Measurements from ENCODE around the gene HSPA1A.

Gene HSPA1A

DNA sequence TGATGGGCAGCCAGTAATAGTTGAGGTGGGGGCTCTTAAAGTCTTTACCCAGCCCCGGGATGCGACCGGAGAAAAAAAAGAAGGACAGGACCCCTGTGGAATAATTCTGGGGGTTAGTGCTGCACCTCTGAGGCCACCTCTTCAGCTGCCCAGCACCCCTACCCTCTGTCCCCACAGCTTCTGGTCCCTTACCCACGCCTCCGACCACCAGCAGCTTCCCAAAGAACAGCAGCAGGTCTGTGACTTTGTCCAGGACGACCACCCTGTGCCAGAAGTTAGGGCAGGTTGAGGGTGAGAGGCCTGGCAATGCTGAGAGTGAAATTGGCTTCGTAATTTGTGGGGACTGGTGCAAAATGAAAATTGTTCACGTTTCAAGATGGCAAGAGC is 49.5 kb downstream of the HSPA1A start:
- H3K27ac ChIP-seq (ENCODE audit: extremely low read depth, low read depth, low read length), result no peak overlapping the region
- peaks cover 2% of the 10 kb centered on the region; the same call in 1 of the 2 replicates for H3K4me1 ChIP-seq (ENCODE audit: control insufficient read depth, insufficient read depth, low read length)
- peaks cover 0 to 16% of the 10 kb centered on the region in 2 experiments; a peak in 1 of 3 replicates for H3K36me3 ChIP-seq (ENCODE audit: control insufficient read depth in 2 of 2, insufficient read depth in 1 of 2, low read length in 2 of 2)
- H3K9me3 ChIP-seq (ENCODE audit: control insufficient read depth, insufficient read depth, low read depth, low read length), result no peaks in the 10 kb centered on the region
- ChIA-PET POLR2A (interaction anchor here (2.9 to 5.0 kb wide), 2 partner anchors 25 to 38 kb away, joined by 92 to 125 read pairs; partner anchors contain the start of gene HSPA1B), CTCF (interaction anchor here (1.0 to 7.0 kb wide), 4 partner anchors 25 to 174 kb away, joined by 3 to 53 read pairs (median 3); no protein-coding TSS in a partner anchor)
- no peak overlapping the region for H3K4me3 ChIP-seq (ENCODE audit: low read depth, low read length)
- TF ChIP-seq ZNF16 (tag by site-specific recombination; IDR thresholded peaks at IDR 0.05; ENCODE audit: low read depth) (no peak), HOXD13 (CRISPR knock-in tag; IDR thresholded peaks at IDR 0.05; ENCODE audit: borderline replicate concordance) (no peak), YY2 (tag by site-specific recombination; IDR thresholded peaks at IDR 0.05) (no peak)
- TF ChIP-seq, protein P1, sequence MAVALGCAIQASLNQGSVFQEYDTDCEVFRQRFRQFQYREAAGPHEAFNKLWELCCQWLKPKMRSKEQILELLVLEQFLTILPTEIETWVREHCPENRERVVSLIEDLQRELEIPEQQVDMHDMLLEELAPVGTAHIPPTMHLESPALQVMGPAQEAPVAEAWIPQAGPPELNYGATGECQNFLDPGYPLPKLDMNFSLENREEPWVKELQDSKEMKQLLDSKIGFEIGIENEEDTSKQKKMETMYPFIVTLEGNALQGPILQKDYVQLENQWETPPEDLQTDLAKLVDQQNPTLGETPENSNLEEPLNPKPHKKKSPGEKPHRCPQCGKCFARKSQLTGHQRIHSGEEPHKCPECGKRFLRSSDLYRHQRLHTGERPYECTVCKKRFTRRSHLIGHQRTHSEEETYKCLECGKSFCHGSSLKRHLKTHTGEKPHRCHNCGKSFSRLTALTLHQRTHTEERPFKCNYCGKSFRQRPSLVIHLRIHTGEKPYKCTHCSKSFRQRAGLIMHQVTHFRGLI (tag by site-specific recombination; IDR thresholded peaks at IDR 0.05), result no peak
- TF ChIP-seq, protein P2, sequence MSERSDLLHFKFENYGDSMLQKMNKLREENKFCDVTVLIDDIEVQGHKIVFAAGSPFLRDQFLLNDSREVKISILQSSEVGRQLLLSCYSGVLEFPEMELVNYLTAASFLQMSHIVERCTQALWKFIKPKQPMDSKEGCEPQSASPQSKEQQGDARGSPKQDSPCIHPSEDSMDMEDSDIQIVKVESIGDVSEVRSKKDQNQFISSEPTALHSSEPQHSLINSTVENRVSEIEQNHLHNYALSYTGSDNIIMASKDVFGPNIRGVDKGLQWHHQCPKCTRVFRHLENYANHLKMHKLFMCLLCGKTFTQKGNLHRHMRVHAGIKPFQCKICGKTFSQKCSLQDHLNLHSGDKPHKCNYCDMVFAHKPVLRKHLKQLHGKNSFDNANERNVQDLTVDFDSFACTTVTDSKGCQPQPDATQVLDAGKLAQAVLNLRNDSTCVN (tag by site-specific recombination; optimal IDR thresholded peaks at IDR 0.05), result no peak
- TF ChIP-seq, protein P3, sequence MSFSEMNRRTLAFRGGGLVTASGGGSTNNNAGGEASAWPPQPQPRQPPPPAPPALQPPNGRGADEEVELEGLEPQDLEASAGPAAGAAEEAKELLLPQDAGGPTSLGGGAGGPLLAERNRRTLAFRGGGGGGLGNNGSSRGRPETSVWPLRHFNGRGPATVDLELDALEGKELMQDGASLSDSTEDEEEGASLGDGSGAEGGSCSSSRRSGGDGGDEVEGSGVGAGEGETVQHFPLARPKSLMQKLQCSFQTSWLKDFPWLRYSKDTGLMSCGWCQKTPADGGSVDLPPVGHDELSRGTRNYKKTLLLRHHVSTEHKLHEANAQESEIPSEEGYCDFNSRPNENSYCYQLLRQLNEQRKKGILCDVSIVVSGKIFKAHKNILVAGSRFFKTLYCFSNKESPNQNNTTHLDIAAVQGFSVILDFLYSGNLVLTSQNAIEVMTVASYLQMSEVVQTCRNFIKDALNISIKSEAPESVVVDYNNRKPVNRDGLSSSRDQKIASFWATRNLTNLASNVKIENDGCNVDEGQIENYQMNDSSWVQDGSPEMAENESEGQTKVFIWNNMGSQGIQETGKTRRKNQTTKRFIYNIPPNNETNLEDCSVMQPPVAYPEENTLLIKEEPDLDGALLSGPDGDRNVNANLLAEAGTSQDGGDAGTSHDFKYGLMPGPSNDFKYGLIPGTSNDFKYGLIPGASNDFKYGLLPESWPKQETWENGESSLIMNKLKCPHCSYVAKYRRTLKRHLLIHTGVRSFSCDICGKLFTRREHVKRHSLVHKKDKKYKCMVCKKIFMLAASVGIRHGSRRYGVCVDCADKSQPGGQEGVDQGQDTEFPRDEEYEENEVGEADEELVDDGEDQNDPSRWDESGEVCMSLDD (tag by site-specific recombination; IDR thresholded peaks at IDR 0.05), result no peak

DNA sequence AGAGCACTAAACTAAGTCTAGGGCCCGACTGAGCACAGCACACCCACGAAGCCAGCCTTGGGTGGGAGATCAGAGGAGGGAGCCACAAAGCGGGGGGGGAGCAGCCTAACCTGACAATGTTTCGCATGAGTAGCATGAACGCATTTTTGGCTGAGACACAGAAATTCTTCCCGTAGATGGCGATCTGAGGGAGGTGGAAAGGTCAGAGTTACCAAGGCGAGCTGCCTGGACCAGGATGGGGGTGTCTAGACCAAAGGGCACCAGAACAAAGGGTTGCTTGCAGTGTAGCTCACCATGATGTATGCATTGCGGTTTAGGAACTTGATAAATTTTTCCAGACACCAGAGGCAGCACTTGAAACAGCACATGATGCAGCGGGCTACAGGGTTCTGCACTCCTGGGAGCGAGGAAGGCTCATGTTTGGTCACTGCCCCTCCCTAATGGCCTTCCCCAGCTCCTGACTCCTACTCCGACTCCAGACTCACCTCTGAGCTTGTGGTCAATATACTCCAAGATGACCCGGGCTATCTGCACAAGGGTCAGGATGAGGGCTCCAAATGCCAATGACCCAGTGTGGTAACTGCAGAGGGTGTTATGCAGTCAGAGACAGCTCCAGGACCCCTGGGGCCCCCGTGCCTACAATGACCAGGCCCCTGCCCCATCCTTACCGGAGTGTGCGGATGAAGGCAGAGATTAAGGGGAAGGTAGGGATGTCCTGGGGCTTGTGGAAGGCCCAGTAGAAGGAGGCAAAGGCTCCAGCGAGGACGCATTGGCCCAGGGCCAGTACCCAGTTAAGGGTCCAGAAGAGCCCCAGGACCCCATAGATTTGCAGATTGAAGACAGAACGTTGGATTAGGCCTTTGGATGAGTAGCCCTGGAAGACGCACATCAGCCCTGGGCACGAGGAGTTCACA is 50.1 kb downstream of the HSPA1A start:
- CTCF ChIA-PET, result interaction anchor here (0.6 to 7.0 kb wide), 4 partner anchors 24 to 315 kb away, joined by 3 to 53 read pairs (median 3); no protein-coding TSS in a partner anchor
- POLR2A ChIA-PET, result interaction anchor here (0.6 to 5.0 kb wide), 2 partner anchors 38 to 265 kb away, joined by 3 to 92 read pairs; partner anchors contain the start of genes FKBPL and HSPA1B
- H3K27ac ChIP-seq (ENCODE audit: extremely low read depth, low read depth, low read length), result no peak overlapping the region

More for the DNA sequence above, 50.1 kb downstream of the HSPA1A start:
- Histone ChIP-seq H3K4me3 (ENCODE audit: low read depth, low read length) (no peak overlapping the region), H3K36me3 (ENCODE audit: control insufficient read depth in 2 of 2, insufficient read depth in 1 of 2, low read length in 2 of 2) (peaks cover 0 to 9% of the 10 kb centered on the region in 2 experiments; a peak in 1 of 3 replicates), H3K4me1 (ENCODE audit: control insufficient read depth, insufficient read depth, low read length) (peaks cover 2% of the 10 kb centered on the region; the same call in 1 of the 2 replicates), H3K9me3 (ENCODE audit: control insufficient read depth, insufficient read depth, low read depth, low read length) (no peaks in the 10 kb centered on the region)
- TF ChIP-seq, protein P4, sequence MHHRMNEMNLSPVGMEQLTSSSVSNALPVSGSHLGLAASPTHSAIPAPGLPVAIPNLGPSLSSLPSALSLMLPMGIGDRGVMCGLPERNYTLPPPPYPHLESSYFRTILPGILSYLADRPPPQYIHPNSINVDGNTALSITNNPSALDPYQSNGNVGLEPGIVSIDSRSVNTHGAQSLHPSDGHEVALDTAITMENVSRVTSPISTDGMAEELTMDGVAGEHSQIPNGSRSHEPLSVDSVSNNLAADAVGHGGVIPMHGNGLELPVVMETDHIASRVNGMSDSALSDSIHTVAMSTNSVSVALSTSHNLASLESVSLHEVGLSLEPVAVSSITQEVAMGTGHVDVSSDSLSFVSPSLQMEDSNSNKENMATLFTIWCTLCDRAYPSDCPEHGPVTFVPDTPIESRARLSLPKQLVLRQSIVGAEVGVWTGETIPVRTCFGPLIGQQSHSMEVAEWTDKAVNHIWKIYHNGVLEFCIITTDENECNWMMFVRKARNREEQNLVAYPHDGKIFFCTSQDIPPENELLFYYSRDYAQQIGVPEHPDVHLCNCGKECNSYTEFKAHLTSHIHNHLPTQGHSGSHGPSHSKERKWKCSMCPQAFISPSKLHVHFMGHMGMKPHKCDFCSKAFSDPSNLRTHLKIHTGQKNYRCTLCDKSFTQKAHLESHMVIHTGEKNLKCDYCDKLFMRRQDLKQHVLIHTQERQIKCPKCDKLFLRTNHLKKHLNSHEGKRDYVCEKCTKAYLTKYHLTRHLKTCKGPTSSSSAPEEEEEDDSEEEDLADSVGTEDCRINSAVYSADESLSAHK (tag by site-specific recombination; IDR thresholded peaks at IDR 0.05), result 0 out of 2 replicates have a peak, but pooled peaks have one; percentile 11
- TF ChIP-seq, protein P5, sequence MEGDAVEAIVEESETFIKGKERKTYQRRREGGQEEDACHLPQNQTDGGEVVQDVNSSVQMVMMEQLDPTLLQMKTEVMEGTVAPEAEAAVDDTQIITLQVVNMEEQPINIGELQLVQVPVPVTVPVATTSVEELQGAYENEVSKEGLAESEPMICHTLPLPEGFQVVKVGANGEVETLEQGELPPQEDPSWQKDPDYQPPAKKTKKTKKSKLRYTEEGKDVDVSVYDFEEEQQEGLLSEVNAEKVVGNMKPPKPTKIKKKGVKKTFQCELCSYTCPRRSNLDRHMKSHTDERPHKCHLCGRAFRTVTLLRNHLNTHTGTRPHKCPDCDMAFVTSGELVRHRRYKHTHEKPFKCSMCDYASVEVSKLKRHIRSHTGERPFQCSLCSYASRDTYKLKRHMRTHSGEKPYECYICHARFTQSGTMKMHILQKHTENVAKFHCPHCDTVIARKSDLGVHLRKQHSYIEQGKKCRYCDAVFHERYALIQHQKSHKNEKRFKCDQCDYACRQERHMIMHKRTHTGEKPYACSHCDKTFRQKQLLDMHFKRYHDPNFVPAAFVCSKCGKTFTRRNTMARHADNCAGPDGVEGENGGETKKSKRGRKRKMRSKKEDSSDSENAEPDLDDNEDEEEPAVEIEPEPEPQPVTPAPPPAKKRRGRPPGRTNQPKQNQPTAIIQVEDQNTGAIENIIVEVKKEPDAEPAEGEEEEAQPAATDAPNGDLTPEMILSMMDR (tag by site-specific recombination; IDR thresholded peaks at IDR 0.05), result no peak

All from HEK293 (cell line).